GM21528 (cell line): ENCODE results near the gene NFYA.

Source experiments
- ATAC-seq: cut with Tn5 transposase; IDR thresholded peaks from one replicate; pipeline ENCODE4 v1.9.1; 2021; ENCODE audit warnings: mild to moderate bottlenecking, moderate library complexity; ENCODE audit not compliant: unreplicated experiment, low FRiP score

The NFYA gene

GRCh38 chr6:41071923-41072835 lies 595 bp upstream of the NFYA start, which contains the start of gene OARD1:
OARD1 (minus strand) TSS chr6:41072356; CDS start chr6:41071634, 722 bp downstream.
- peak; percentile 73 for ATAC-seq

- ATAC-seq = peak; percentile 31
Measured at GRCh38 chr6:41073203-41073967, 611 bp downstream of the NFYA start.

GRCh38 chr6:41073968-41074691 lies 1.4 kb downstream of the NFYA start:
- no peak for ATAC-seq

- no peak for ATAC-seq
Measured at GRCh38 chr6:41074692-41075436, 2.1 kb downstream of the NFYA start.

DNA sequence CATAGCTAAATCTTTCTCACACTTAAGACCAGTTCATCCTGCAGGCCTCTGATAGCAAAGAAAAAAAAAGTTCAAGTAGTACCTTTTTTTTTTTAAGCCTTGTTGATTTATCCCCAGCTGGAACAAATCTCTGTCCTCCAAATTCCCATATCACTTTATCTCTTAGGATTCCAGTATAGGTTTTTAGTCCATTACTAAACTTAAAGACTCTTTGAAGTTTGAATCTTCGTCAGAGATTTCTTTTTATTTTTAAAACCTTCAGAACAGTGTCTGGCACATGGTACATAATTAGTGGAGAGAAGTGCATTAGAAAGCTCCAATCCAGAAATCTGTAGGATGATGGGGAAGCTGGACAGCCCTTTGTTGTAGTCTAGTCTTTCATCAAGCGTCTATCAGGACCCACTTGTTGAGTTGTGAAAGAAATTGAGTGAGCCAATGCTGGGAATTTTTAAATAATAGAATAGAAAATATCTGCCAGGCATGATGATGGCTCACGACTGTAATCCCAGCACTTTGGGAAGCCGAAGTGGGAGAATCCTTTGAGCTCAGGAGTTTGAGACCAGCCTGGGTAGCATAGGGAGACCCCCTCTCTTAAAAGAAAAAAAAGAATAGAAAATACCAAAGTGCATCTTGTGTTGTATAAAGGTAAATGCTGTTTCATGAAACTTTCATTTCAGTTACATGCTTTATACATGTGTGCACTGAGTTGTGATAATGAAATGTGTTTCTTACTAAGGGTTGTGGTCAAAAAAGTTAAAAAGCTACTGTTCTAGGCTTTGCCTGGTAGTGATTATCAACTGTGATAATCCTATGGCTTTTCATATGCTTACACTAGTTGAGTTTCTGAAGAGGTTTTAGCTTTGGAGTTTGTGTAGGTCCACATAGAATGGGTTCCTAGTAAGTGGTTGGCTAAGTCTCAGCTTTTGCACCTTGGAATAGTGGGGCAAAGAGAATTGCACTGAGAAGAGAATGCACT lies 3.2 kb downstream of the NFYA start:
- ATAC-seq = no peak

DNA sequence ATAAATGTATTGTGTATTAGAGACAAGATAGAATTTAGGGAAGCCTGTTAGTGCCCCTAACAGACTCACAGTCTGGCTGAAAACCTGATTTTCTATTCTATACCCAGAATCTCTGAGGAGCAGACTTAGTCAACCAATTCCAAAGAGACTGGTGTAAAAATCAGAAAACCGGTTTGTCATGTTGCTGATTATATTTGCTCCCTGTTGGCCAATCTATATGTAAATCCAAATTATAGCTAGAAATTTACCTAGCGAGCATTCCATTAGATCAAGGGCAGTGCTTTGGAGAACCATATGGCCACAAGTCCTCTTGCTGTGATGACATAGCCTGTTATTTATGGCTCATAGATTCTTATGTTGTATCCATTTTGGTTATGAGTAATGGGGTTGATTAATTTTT lies 4.8 kb downstream of the NFYA start:
- ATAC-seq = no peak

DNA sequence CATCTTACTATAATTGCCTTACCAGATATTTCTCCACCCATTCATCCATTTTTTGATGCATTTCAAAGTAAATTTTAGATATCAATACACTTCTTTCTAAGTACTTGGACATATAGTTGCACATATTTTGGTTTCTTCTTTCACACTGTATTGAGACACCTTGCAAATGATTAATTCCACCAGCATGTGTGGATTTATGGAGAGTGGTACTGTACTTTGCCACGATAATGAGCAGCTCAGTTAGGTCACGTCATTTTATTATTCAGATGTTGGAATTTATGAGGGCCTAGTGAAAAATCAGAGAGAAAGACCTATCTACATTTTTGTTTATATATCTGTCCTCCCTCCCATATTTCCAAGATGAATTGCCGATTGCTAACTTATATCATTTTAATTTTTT lies 5.3 kb downstream of the NFYA start:
- ATAC-seq = no peak

- no peak for ATAC-seq
Measured at GRCh38 chr6:41079080-41079479, 6.3 kb downstream of the NFYA start.

GRCh38 chr6:41080621-41081020 lies 7.8 kb downstream of the NFYA start:
- ATAC-seq = no peak

- no peak for ATAC-seq
Measured at GRCh38 chr6:41083072-41083471, 10.3 kb downstream of the NFYA start.

DNA sequence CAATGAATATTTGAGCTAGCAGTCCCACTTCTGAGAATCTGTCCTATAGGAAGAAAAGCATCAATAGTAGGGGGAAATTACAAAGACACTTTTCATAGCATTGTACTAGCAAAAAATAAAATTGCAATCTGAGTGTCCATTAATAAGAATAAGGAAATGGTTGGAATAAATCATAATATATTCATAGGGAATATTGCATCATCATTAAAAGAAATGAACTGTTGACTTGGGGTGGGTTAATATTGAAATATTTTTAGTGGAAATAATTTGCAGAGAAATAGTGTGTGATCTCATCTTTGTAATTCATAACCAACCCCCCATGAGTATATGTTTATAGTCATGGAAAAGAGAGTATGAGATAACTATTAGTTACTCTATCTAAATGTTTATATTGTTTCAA lies 12.4 kb downstream of the NFYA start:
- ATAC-seq = no peak

DNA sequence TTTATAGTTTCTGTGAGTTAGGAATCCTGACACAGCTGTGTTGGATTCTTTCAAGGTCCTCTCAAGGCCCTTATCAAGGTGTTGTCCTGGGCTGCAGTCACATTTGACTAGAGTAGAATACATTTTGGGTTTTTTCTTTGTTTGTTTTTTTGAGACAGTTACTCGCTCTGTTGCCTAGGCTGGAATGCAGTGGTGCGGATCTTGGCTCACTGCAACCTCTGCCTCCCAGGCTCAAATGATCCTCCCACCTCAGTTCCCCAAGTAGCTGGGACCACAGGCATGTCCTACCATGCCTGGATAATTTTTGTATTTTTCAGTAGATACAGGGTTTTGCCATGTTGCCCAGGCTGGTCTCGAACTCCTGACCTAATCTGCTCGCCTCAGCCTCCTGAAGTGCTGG lies 15.7 kb downstream of the NFYA start:
- no peak for ATAC-seq

- ATAC-seq = no peak
Measured at GRCh38 chr6:41090841-41091761, 18.3 kb downstream of the NFYA start.

GRCh38 chr6:41092421-41093140 lies 19.8 kb downstream of the NFYA start:
- ATAC-seq = no peak

GRCh38 chr6:41093729-41094128 lies 21.0 kb downstream of the NFYA start:
- ATAC-seq = no peak

DNA sequence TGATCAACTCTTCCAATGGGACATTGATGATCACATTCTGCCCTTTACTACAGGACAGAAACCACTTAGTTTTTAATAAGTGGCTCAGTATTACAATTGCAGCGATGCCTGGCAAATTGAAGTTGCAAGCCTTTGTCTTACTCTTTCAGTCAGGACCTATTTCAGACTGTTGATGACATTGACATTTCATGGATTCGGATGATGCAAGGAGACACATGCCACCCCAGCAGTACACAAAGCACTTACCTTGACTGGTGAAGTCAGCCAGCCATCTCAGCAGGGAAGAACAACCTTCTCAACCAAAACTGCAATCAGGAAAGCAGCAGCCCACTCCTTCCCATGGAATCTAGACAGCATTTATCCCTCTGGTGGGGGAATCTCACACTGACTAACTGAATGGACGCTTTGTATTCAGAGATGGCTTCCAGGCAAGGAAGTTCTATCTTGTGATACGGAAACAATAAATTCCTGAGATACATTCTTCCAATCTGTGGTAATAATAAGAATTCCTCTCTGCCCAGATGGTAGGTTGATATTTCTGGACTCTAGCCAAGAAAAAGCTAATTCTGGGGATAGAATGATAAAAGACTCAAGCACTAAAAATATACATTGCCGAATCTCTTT lies 24.8 kb downstream of the NFYA start:
- ATAC-seq = no peak

DNA sequence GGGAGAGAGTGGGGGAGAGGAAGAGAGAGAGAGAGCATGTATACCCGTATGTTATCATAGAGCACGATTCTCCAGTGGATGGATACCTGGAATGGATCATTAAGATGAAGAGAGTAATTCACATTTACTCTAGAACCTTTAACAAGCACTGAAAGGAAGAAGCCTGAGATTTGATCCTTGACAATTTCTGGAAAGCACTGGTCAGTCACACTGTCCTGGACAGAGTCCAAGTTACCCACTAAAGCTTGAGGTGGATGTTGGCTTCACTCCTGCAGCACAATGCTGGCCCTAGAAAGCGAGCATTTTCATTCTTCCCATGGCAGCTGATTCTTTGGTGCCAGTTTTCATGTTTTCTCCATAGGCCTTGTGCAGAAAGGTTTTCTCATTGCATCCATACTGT lies 25.6 kb downstream of the NFYA start:
- ATAC-seq = no peak
